Panc1 (cell line): Measurements from ENCODE around the gene MKLN1. TPM values are rescaled to one million over a fixed set of nuclear protein-coding genes. Genes with fewer than 3 reads are reported as not detected.

Experiments
- ATAC-seq: fragments of 200-7000 bp; cut with Tn5 transposase; 2 replicates; pipeline ENCODE4 v1.9.1; 2020; ENCODE audit warnings: mild to moderate bottlenecking, moderate library complexity
- BruUV-seq: library from RNA; stranded (reverse); fragments of 400-500 nt; replicated peaks from 2 replicates; lab custom pipeline; 2021; lab: Mats Ljungman, UMichigan
- CTCF ChIA-PET: fragments of 300-600 bp; sonication (Branson Sonifier 250); formaldehyde crosslinking; loops from one replicate; lab custom pipeline; 2022; ENCODE audit warnings: antibody characterized with exemption; lab: Charles Lee
- POLR2A ChIA-PET: fragments of 300-600 bp; sonication (Branson Sonifier 250); formaldehyde crosslinking; loops from one replicate; lab custom pipeline; 2022; ENCODE audit warnings: antibody characterized with exemption; lab: Charles Lee
- DNase-seq: peaks from one replicate; pipeline ENCODE4 v3.0.0-alpha.2; 2010; ENCODE audit warnings: low read depth, low spot score
- H3K27ac ChIP-seq: 2 replicates; pipeline ENCODE4 v1.5.1; 2011; ENCODE audit warnings: mild to moderate bottlenecking, low read length, inconsistent platforms
- H3K27me3 ChIP-seq: fragments of 200-500 bp; sonication (Bioruptor generic); 2 replicates; pipeline ENCODE4 v1.6.0; 2014; ENCODE audit warnings: low read length, inconsistent platforms; ENCODE audit not compliant: control insufficient read depth, insufficient read depth
- H3K36me3 ChIP-seq: fragments of 200-500 bp; sonication (Bioruptor generic); 2 replicates; pipeline ENCODE4 v1.5.1; 2014; ENCODE audit warnings: inconsistent platforms, mild to moderate bottlenecking, low read length, moderate library complexity; ENCODE audit not compliant: control insufficient read depth, insufficient read depth
- H3K4me1 ChIP-seq: 2 replicates; pipeline ENCODE4 v1.5.1; 2011; ENCODE audit warnings: inconsistent platforms, mild to moderate bottlenecking, low read length, moderate library complexity; ENCODE audit not compliant: control insufficient read depth, insufficient read depth
- H3K4me3 ChIP-seq, 2 experiments: 2 replicates each; pipeline ENCODE4 v1.5.1; 2011 to 2012; ENCODE audit warnings: low read depth in 2 of 2, low read length in 2 of 2, mild to moderate bottlenecking in 2 of 2, inconsistent platforms in 1 of 2, moderate library complexity in 1 of 2
- H3K9me3 ChIP-seq: fragments of 200-500 bp; sonication (Bioruptor generic); 2 replicates; pipeline ENCODE4 v1.5.1; 2014; ENCODE audit warnings: low read depth, mild to moderate bottlenecking, inconsistent platforms, low read length, moderate library complexity; ENCODE audit not compliant: control insufficient read depth, insufficient read depth
- CTCF ChIP-seq: fragments of 450-650 bp; IDR thresholded peaks from 2 replicates; pipeline ENCODE4 v1.5.1; 2017; ENCODE audit warnings: mild to moderate bottlenecking
- POLR2AphosphoS5 ChIP-seq: IDR thresholded peaks from 2 replicates; pipeline ENCODE4 v1.6.1; 2012; ENCODE audit warnings: mild to moderate bottlenecking, low read depth, low read length, moderate library complexity
- SIN3A ChIP-seq: IDR thresholded peaks from 2 replicates; pipeline ENCODE4 v1.6.1; 2012; ENCODE audit warnings: low read depth, mild to moderate bottlenecking, low read length, moderate library complexity, borderline replicate concordance; ENCODE audit not compliant: insufficient read depth
- TCF7L2 ChIP-seq: IDR thresholded peaks from 2 replicates; pipeline ENCODE4 v1.6.1; 2011; ENCODE audit warnings: mild to moderate bottlenecking, low read depth, low read length, inconsistent platforms
- in situ Hi-C: cut with HindIII; loops from 2 replicates; pipeline ENCODE4 v1.10.0; 2016; ENCODE audit warnings: low sequenced_read_pairs, low pct_unique_long_range_greater_than_20kb
- intact Hi-C: fragments of 100-400 bp; cut with micrococcal nuclease; formaldehyde crosslinking; loops from one replicate; pipeline ENCODE4 v1.10.0; 2022; ENCODE audit not compliant: unreplicated experiment
- total RNA-seq: library from RNA; stranded (reverse); gene quantifications from one replicate; pipeline ENCODE4 v1.2.1, GENCODE V29; 2021; ENCODE audit not compliant: unreplicated experiment
- TF ChIP-seq, protein P1 (sequence below), 2 experiments: IDR thresholded peaks; 2 replicates each; pipeline ENCODE4 v1.6.1; 2011 to 2012; ENCODE audit warnings: low read depth in 2 of 2, control low read depth in 1 of 2, low read length in 1 of 2, mild to moderate bottlenecking in 1 of 2, moderate library complexity in 1 of 2; ENCODE audit not compliant: insufficient read depth in 1 of 2

Gene MKLN1
- total RNA-seq, 1 experiment from 2014 or later = 46.4 TPM

DNA sequence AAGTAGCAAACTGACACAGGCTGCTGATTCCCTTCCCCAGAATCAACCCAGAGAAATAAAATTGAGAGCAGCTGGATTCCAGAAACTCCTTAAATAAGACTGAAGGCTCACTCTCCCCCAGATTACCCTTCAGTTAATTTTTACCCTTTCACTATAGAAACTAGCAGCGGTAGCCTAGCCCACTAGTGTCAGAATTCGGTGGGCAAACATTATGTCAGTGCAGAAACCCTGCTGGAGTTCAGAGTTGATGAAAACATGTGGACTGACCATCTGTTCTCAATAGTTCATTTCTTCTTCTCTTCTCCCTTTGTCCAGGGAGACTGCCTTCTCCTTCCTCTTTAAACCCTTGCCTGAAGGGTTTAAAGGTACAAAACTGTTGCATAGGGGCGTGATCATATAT lies 128.7 kb downstream of the MKLN1 start:
- no peak for ATAC-seq
- ChIA-PET CTCF (interaction anchor here (0.6 kb wide), 1 partner anchor 14 kb away, joined by 4 read pairs; no protein-coding TSS in a partner anchor), POLR2A (no interaction called here)
- intact Hi-C loops = no loop called here
- Histone ChIP-seq H3K27me3 (no peaks in the 10 kb centered on the region), H3K9me3 (no peaks in the 10 kb centered on the region), H3K27ac (no peak overlapping the region), H3K36me3 (peaks cover 2% of the 10 kb centered on the region; the same call in 1 of the 2 replicates), H3K4me3 (no peak overlapping the region), H3K4me1 (no peaks in the 10 kb centered on the region)
- no peak for DNase-seq
- in situ Hi-C loops = no loop called here
- TF ChIP-seq SIN3A = no peak
- no peak for TF ChIP-seq POLR2AphosphoS5
- no peak for TF ChIP-seq CTCF
- TF ChIP-seq TCF7L2 = no peak
- TF ChIP-seq, protein P1, sequence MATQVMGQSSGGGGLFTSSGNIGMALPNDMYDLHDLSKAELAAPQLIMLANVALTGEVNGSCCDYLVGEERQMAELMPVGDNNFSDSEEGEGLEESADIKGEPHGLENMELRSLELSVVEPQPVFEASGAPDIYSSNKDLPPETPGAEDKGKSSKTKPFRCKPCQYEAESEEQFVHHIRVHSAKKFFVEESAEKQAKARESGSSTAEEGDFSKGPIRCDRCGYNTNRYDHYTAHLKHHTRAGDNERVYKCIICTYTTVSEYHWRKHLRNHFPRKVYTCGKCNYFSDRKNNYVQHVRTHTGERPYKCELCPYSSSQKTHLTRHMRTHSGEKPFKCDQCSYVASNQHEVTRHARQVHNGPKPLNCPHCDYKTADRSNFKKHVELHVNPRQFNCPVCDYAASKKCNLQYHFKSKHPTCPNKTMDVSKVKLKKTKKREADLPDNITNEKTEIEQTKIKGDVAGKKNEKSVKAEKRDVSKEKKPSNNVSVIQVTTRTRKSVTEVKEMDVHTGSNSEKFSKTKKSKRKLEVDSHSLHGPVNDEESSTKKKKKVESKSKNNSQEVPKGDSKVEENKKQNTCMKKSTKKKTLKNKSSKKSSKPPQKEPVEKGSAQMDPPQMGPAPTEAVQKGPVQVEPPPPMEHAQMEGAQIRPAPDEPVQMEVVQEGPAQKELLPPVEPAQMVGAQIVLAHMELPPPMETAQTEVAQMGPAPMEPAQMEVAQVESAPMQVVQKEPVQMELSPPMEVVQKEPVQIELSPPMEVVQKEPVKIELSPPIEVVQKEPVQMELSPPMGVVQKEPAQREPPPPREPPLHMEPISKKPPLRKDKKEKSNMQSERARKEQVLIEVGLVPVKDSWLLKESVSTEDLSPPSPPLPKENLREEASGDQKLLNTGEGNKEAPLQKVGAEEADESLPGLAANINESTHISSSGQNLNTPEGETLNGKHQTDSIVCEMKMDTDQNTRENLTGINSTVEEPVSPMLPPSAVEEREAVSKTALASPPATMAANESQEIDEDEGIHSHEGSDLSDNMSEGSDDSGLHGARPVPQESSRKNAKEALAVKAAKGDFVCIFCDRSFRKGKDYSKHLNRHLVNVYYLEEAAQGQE (IDR thresholded peaks at IDR 0.05; ENCODE audit: insufficient read depth in 1 of 2, low read depth in 2 of 2, low read length in 1 of 2) = no peak
- BruUV-seq = no TSS peak

DNA sequence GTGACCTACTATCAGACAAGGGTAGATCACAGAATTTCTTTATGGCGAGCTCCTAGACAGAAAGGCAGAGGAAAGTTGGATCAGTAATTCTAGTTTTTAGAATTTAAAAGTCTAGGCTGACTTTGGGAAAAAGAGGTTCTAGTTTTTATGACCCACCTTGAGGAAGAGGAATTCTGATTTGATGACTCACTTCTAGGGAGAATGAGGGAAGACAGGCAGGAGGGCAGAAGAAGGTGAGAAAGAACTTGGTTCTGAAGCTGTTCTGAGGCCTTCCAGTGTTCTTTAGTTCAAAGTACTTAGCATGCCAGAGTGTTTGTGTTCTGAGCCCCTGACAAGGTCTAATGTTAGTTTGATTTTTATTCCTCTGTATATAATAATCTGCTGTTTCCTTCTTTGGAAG lies 131.6 kb downstream of the MKLN1 start:
- in situ Hi-C loops = no loop called here
- no peak for DNase-seq
- Histone ChIP-seq H3K36me3 (peaks cover 8% of the 10 kb centered on the region; the same call in 1 of the 2 replicates), H3K9me3 (no peaks in the 10 kb centered on the region), H3K27me3 (no peaks in the 10 kb centered on the region), H3K27ac (no peak overlapping the region), H3K4me3 (no peak overlapping the region), H3K4me1 (no peaks in the 10 kb centered on the region)
- ChIA-PET POLR2A (no interaction called here), CTCF (no interaction called here)
- BruUV-seq = no TSS peak
- ATAC-seq = no peak
- TF ChIP-seq SIN3A (no peak), CTCF (no peak), TCF7L2 (no peak), POLR2AphosphoS5 (no peak)
- TF ChIP-seq, protein P1 (IDR thresholded peaks at IDR 0.05; ENCODE audit: insufficient read depth in 1 of 2, low read depth in 2 of 2, low read length in 1 of 2) = no peak
- intact Hi-C loops = no loop called here
